ENCODE results near the gene OBP2B.

Gene OBP2B

DNA sequence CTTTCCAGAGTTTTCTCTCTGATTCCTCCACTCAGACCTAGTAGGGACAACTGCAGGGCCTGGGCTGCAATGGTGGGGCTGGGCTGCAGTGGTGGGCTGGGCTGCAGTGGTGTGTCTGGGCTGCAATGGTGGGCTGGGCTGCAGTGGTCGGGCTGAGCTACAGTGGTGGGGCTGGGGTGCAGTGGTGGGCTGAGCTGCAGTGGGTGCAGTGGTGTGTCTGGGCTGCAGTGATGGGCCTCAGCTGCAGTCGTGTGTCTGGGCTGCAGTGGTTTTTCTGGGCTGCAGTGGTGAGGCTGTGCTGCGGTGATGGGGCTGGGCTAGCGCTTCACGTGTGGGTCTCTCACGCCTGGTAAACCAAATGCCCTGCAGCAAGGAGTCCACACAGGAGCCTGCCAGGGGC, 38.6 kb upstream of the OBP2B start:
- TF ChIP-seq SPI1 (IDR thresholded peaks at IDR 0.05; ENCODE audit: borderline replicate concordance, low read depth) = no peak
- no peak for TF ChIP-seq POLR2AphosphoS5 (IDR thresholded peaks at IDR 0.05; ENCODE audit: low read depth)
- TF ChIP-seq GABPA (IDR thresholded peaks at IDR 0.05; ENCODE audit: low read depth) = no peak
- TF ChIP-seq, protein P1, sequence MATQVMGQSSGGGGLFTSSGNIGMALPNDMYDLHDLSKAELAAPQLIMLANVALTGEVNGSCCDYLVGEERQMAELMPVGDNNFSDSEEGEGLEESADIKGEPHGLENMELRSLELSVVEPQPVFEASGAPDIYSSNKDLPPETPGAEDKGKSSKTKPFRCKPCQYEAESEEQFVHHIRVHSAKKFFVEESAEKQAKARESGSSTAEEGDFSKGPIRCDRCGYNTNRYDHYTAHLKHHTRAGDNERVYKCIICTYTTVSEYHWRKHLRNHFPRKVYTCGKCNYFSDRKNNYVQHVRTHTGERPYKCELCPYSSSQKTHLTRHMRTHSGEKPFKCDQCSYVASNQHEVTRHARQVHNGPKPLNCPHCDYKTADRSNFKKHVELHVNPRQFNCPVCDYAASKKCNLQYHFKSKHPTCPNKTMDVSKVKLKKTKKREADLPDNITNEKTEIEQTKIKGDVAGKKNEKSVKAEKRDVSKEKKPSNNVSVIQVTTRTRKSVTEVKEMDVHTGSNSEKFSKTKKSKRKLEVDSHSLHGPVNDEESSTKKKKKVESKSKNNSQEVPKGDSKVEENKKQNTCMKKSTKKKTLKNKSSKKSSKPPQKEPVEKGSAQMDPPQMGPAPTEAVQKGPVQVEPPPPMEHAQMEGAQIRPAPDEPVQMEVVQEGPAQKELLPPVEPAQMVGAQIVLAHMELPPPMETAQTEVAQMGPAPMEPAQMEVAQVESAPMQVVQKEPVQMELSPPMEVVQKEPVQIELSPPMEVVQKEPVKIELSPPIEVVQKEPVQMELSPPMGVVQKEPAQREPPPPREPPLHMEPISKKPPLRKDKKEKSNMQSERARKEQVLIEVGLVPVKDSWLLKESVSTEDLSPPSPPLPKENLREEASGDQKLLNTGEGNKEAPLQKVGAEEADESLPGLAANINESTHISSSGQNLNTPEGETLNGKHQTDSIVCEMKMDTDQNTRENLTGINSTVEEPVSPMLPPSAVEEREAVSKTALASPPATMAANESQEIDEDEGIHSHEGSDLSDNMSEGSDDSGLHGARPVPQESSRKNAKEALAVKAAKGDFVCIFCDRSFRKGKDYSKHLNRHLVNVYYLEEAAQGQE (IDR thresholded peaks at IDR 0.05; ENCODE audit: insufficient replicate concordance, low read depth) = no peak
- DNase-seq (ENCODE audit: low read depth in 1 of 2, low spot score in 1 of 2) = no peak
- no peak overlapping the region for H3K27ac ChIP-seq (replicated peaks)

DNA sequence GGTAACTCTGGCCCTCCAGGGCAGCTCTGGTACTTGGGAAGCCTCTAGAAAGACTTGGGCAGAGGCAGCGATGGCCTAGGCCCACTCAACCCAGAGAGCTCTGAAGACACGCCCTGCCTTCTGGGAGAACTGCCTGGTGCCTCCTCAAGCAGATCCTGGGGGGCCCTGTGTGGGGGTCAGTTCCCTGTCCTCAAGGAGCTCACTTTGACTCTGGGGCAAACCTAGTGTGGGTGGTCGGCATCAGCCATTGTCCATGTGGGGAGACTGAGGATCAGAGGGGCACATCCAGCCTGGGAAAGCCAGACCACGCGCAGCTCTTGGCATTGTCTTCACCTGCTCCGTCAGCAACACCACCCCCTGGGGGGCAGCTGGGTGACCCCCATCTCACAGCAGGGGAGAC, 37.9 kb upstream of the OBP2B start:
- Histone ChIP-seq H3K27me3 (ENCODE audit: insufficient read depth, poor library complexity, severe bottlenecking) (peaks cover 27% of the 10 kb centered on the region), H3K27ac (replicated peaks) (no peak overlapping the region), H3K4me3 (replicated peaks; ENCODE audit: insufficient read depth, low read length) (no peak overlapping the region)
- TF ChIP-seq, protein P2, sequence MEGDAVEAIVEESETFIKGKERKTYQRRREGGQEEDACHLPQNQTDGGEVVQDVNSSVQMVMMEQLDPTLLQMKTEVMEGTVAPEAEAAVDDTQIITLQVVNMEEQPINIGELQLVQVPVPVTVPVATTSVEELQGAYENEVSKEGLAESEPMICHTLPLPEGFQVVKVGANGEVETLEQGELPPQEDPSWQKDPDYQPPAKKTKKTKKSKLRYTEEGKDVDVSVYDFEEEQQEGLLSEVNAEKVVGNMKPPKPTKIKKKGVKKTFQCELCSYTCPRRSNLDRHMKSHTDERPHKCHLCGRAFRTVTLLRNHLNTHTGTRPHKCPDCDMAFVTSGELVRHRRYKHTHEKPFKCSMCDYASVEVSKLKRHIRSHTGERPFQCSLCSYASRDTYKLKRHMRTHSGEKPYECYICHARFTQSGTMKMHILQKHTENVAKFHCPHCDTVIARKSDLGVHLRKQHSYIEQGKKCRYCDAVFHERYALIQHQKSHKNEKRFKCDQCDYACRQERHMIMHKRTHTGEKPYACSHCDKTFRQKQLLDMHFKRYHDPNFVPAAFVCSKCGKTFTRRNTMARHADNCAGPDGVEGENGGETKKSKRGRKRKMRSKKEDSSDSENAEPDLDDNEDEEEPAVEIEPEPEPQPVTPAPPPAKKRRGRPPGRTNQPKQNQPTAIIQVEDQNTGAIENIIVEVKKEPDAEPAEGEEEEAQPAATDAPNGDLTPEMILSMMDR (IDR thresholded peaks at IDR 0.05; ENCODE audit: insufficient read depth, low read length) = no peak
- TF ChIP-seq SPI1 (IDR thresholded peaks at IDR 0.05; ENCODE audit: borderline replicate concordance, low read depth) = no peak
- no peak for TF ChIP-seq POLR2AphosphoS5 (IDR thresholded peaks at IDR 0.05; ENCODE audit: low read depth)
- DNase-seq (ENCODE audit: low read depth in 1 of 2, low spot score in 1 of 2) = no peak

More for the DNA sequence above, 38.6 kb upstream of the OBP2B start:
- peaks cover 27% of the 10 kb centered on the region for H3K27me3 ChIP-seq (ENCODE audit: insufficient read depth, poor library complexity, severe bottlenecking)
- H3K4me3 ChIP-seq (replicated peaks; ENCODE audit: insufficient read depth, low read length) = no peak overlapping the region

DNA sequence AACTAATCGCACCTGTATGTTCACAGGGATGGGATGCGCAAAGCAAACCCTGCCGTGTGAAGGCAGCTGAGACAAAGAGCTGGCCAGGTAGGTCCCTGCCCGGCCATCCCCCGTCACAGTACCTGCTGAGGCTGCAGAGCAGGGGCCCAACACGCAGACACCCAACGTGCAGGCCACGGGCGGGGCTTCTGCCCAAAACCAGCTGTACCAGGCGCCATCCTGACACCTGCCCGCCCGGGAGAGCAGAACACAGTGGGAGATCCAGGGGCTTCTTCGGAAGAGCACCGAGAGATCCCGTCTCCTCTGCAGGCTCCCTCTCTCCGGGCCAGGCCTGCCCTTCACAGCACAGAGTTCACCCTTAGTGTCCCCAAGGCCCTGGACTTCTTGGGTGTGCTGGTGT, 37.5 kb upstream of the OBP2B start:
- H3K27me3 ChIP-seq (ENCODE audit: insufficient read depth, poor library complexity, severe bottlenecking) = peaks cover 27% of the 10 kb centered on the region
- no peak overlapping the region for H3K4me3 ChIP-seq (replicated peaks; ENCODE audit: insufficient read depth, low read length)
- H3K27ac ChIP-seq (replicated peaks) = no peak overlapping the region
- no peak for TF ChIP-seq GABPA (IDR thresholded peaks at IDR 0.05; ENCODE audit: low read depth)
- TF ChIP-seq, protein P1 (IDR thresholded peaks at IDR 0.05; ENCODE audit: insufficient replicate concordance, low read depth) = no peak
- no peak for TF ChIP-seq POLR2AphosphoS5 (IDR thresholded peaks at IDR 0.05; ENCODE audit: low read depth)
- TF ChIP-seq, protein P2 (IDR thresholded peaks at IDR 0.05; ENCODE audit: insufficient read depth, low read length) = no peak
- TF ChIP-seq SPI1 (IDR thresholded peaks at IDR 0.05; ENCODE audit: borderline replicate concordance, low read depth) = no peak
- DNase-seq (ENCODE audit: low read depth in 1 of 2, low spot score in 1 of 2) = no peak

DNA sequence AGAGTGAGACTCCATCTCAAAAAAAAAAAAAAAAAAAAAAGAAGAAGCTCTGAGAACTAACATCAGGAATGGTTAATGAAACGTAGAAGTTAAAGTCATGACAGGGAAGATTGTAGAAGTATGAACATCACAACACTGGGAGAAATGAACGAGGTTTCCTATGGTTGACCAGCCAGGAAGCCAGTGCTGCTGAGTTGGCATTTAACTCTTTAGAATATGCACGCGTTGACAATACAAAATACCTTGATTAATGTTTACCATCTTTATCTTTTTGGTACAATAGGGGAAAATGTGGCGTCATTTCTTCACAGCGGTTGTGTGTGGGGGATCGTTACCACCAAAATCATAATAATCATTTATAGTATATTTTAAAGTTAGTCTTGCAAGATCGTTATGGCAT, 33.9 kb upstream of the OBP2B start:
- H3K27ac ChIP-seq (replicated peaks) = no peak overlapping the region
- H3K4me3 ChIP-seq (replicated peaks; ENCODE audit: insufficient read depth, low read length) = no peak overlapping the region
- peaks cover 23% of the 10 kb centered on the region for H3K27me3 ChIP-seq (ENCODE audit: insufficient read depth, poor library complexity, severe bottlenecking)
- TF ChIP-seq SPI1 (IDR thresholded peaks at IDR 0.05; ENCODE audit: borderline replicate concordance, low read depth) (no peak), POLR2AphosphoS5 (IDR thresholded peaks at IDR 0.05; ENCODE audit: low read depth) (no peak), GABPA (IDR thresholded peaks at IDR 0.05; ENCODE audit: low read depth) (no peak)
- TF ChIP-seq, protein P1 (IDR thresholded peaks at IDR 0.05; ENCODE audit: insufficient replicate concordance, low read depth) = no peak
- TF ChIP-seq, protein P2 (IDR thresholded peaks at IDR 0.05; ENCODE audit: insufficient read depth, low read length) = no peak
- no peak for DNase-seq (ENCODE audit: low read depth in 1 of 2, low spot score in 1 of 2)

Measured in HL-60 (cell line).